GM12892 (cell line): ENCODE results near the gene SLC35C1.

Experiments
- POLR2A ChIP-seq: IDR thresholded peaks from 2 replicates; pipeline ENCODE4 v1.6.1; 2011; ENCODE audit warnings: low read depth, low read length, control low read depth
- POLR2AphosphoS5 ChIP-seq: IDR thresholded peaks from 2 replicates; pipeline ENCODE4 v1.6.1; 2011; ENCODE audit warnings: low read depth, low read length, control low read depth
- TAF1 ChIP-seq: IDR thresholded peaks from 2 replicates; pipeline ENCODE4 v1.6.1; 2011; ENCODE audit warnings: low read depth, mild to moderate bottlenecking, control low read depth, low read length, borderline replicate concordance

GRCh38 chr11:45800261-45800660 lies 4.7 kb upstream of the SLC35C1 start:
- TF ChIP-seq TAF1 (no peak), POLR2A (no peak), POLR2AphosphoS5 (no peak)
